Fibroblast of skin of right biceps (primary cell): Measurements from ENCODE around the gene CNTN6.

Experiments
- DNase-seq: peaks from one replicate; pipeline ENCODE4 v3.0.0-alpha.2; 2013

Gene CNTN6

DNA sequence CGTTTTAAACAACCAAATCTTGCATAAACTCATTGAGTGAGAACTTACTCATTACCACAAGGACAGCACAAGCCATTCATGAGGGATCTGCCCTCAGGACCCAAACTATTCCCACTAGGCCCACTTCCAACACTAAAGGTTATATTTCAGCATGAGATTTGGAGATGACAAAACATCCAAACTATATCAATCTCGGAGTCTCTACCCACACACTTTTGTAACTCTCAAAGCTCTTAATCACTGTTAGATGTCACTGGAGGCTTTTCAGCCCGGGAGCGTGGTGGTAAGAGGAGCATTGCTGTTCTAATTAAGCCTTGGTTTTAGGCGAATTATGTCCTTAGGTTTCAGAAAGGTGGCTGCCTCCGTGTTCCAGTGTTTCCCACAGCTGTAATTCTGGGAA is 86.3 kb downstream of the CNTN6 start:
- peak; percentile 64 for DNase-seq

DNA sequence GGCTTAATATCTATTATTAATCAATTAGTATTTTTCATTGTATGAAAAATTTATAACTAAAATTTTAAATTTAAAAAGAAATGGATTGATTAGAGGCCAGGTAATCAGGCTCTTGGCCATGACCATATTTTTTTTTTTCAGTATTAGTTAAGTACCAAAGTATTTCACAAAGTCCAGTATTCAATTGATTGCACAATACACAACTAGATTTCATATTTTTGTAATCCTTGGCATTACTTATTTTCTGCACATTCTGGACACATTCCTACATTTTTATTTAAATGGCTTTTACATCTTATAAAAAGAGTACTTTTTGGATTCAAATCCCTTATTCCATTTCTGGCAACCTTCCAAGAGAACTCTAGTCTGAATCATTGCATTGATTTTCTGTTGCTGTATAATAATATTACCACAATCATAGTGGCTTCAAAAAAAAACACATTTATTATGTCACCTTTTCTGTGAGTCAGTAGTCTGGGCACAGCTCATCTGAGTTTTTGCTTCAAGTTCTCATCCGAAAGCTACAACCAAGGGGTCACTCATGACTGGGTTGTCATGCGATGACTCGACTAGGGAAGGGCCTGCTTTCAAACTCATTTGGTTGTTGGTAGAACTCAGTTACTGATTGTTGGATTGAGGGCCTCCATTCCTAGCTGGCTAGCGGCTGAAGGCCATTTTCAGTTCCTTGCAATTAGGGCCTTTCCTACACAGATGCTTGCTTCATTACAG is 90.7 kb downstream of the CNTN6 start:
- DNase-seq, result peak; percentile 96

DNA sequence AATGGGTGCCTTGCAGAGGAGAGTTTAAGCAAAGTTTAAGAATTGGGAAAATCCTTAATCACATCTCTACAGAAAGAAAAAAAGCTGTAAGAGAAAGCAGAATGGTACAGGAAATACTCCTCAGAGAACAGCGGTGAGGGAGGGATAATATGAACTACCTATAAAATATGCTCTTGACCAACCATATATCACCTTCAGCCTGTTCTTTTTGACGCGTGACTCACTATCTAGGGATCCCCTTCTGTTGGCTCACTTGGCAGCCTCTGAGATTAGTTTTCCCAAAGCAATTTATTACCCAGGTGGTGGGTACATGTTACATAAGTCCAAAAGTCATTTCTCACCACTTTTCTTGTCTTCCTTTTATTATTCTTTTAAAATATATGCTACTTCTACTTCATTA is 97.7 kb downstream of the CNTN6 start:
- peak; percentile 86 for DNase-seq

DNA sequence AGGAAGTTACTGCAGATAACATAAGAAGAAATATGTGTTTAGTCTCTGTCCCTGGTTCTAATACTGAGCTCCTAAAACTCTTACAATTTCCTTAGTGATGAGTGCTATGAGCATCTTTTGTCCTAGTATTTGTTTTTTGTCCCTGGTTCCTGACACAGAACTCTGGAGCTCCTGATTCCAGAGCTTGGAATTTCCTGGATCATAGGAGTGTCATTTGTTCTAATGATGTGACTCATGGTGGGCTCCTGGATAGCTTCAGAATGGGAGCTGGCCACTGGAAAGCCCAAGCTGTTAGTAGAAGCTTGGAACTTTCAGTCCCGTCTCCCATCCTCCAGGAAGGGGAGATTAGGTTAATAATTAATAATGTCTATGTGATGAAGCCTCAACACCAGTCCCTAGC is 98.2 kb downstream of the CNTN6 start:
- peak; percentile 83 for DNase-seq

DNA sequence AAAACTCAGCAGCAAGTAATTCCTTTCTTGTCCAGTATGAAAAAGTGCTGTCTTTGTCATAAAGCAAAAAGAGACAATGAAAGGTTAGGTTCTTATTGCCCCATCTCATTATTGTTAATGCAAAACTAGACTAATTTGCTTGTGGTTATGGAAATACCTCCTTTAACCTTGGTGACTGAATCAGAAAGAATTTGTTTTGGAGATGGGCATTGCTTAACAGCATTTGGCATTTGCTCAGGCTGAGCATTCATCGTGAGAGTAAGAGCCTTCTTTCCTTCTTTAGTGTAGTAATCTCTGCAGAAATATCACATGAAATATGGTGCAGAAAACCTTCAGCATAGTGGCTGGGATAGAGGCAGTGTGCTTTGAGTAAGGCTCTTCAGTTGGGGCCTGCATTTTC is 103.1 kb downstream of the CNTN6 start:
- peak; percentile 93 for DNase-seq

DNA sequence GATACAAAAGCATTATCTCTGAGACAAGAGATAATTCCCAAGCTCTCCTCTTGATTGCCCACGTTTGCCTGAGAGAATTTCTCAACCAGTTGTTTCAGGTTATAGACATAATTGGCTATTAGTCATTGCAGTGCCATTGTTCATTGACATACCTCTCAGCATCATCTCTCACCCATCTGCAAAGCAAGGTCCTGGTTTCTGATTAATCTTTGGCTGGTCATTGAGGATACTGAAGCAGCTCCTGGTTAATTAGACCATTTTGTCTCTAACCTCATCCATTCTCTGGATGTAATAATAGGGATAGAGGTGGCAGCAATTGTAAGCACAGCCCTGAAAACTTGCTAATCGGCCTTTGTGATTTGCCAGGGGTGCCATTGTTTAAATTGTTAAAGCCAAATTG is 104.2 kb downstream of the CNTN6 start:
- DNase-seq, result no peak

DNA sequence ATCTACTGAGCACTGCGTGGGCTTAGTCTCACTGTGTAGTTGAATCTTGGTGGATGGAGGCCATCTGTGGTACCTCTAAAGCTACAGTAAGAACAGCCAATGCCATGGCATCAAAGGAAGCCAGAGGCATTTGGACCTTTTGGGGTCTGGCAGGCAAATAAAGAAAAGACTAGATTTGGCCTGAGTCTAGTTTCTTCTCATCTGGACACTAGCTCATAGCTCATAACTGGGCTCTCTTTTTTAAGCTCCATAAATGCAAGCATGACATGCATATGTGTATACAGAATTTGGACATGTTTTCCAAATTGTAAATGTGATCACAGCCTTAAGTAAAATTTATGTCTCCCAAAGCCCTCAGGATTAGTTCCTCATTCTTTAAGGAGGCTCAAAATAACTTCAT is 107.5 kb downstream of the CNTN6 start:
- no peak for DNase-seq

DNA sequence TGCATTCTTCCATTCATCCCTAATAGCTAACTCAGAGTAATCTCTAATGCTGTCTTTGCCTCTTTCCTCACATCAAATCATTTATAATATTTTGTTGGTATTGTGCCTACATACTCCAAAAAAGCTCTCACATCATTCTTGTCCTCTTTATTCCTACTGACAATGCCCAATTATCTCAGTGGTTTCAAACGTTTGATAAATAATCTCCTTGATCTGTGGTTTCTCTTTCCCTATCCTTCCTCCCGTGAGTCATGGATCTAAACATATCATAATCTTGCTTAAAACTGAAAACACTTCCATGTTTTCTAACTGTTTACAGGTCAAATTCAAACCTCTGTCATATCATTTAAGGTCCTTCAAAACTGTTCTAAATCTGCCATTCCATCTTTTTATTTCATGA is 115.1 kb downstream of the CNTN6 start:
- peak; percentile 70 for DNase-seq

DNA sequence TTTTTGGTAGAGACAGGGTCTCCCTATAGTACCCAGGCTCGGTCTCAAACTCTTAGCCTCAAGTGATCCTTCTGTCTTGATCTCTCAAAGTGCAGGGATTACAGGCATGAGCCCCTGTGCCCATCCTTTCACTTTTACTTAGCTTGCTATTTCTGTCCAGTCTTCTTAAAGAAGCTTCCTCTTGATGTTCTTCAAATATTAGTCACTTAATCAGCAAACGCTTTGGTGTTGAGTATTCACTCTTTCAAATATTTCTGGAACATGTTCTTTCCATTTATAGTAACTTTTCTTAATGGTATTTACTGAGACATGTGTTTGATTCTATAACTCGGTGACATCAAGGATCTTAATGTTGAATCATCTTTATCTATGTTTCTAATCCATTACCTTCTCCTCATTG is 122.1 kb downstream of the CNTN6 start:
- peak; percentile 91 for DNase-seq

DNA sequence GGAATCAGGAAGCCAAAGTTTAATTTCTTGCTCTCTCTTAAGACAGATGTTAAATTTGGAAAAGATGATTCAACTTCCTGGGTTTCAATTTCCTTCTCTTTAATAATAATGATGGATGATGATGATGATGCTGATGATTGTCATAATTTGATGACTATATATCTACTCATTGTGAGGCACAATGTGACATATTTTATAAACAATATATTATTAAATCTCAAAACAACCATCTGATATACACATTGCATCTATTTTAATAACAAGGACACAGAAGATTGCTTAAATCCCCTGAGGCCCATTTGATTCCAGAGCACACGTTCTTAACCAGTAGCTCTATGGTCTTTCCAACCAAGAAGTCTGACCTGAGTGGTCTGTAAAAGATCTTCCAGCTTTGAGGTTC is 124.0 kb downstream of the CNTN6 start:
- DNase-seq, result peak; percentile 60

DNA sequence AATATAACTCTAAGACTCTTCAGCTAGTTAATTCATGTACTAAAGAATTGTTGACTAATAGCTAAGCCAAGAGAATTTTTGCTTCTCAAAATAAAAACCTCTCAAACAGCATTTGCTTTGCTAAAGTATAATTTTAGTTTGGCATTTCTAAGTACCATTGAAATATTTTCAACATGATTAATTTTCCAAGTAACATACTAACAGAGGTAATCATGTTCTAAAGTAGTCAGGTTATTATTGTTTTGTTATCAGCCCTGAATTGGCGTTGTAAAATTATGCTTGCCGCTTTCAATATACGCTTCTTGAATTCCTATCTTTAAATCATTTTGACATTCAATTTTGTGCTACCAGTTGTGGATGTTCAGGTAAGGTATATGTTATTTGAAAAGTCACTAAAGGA is 134.3 kb downstream of the CNTN6 start:
- DNase-seq, result no peak

DNA sequence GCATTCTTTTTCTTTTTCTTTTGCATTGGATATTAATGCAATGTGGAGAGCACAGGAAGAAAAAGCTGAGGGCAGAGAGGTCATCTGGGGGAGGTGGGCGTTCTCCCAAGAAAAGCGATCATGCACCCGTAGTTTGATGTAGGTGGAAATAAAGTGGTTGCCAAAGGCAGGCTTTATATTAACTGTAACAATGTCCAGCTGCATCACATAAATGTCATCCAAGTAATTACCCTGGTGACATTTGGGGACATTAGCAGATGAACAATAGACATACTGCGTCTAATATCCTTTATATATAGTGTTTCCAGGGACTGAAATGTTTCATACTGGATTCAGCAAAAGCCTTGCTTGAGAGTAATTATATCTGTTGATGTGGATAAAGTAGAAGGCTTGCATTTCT is 135.5 kb downstream of the CNTN6 start:
- no peak for DNase-seq

DNA sequence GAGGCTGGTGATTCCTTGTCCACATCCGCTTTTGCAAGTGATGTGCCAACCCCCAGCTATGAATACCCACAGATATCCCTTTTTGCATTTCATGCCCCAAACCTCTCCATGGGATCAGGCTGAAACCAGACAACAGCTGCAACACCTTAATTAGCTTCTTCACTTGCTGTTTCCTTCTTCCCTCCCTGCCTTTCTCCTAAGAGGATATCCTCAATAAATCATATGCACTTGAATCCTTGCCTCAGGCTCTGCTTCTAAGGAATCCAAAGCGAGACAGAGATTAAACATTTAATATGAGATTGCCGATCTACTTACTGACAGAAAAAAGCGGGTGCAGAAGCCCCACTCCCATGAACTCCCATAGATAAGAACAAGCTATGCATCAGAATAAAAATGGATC is 138.1 kb downstream of the CNTN6 start:
- no peak for DNase-seq

DNA sequence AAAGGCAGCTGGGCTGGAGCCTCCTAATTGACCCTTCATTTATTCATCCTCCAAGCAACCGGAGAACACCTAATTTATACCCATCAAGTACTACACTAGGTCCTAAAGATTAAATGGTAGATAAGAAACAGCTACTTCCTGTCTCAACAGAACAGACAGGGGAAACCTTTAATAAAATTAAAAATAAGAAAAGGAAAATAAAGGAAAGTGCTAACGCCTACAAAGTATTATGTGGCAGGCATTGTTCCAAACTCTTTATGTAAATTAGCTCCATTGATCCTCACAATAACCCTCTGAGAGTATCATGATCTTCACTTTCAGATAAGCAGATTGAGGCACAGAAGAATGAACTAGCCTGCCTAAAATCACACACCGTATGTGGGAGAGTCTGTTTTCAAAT is 139.5 kb downstream of the CNTN6 start:
- DNase-seq, result no peak

DNA sequence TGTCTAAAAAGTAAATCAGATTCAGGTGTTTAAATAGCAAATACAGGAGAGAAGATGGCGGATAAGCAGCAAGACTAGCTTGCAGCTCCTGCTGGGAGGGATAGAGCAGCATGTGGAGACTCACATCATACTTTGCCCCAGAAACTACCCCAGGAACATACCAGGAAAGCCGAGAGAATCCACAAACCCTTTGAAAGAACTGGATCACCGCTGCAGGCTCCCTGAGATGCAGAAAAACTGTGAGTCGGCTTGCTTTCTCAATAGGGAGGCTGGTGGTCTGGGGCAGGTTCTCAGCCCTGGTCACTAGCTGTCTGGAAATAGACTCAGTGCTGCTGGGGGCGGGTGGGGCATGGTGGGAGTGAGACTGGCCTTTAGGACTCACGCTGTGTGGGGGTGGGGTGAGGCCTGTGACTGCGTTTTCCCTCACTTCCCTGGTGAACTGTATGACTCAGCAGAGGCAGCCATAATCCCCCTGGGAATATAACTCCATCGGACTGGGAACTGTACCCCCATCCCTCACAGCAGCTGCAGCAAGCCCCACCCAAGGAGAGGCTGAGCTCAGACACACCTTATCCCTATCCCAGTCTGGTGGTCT is 142.8 kb downstream of the CNTN6 start:
- peak; percentile 23 for DNase-seq

DNA sequence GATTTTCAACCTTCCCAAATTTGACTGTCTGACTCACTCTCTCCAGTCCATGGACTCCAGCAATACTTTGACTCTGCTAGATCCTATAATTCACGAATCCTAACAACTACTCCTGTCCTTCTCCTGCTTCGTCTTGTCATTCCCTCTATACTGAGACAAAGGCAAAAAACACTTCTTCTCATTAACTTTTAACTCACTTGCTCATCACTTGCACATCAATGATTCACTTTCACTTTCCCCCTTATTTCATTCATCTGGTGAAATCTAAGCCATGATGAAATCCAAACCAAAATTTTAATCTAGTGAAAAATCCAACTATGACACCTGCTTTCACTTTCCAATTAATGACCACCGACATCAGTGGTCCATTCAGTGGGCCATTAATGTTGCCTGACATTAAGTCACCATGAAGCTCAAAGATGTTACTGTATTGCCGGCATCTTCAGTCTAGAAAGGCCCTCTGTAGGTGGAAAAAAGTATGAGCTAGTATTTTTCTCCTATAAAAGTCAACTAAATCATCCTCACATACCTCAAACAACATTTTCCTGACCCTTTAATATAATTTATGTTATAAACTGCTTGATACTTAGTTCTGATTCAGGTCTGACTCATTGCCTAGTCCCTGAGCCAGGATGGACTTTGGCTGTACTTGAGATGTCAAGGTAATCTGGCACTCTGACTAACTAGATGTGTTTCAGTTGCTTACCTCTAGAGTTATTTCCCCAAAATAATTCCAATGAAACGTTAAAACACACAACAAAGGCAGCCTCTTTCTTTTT is 158.6 kb downstream of the CNTN6 start:
- peak; percentile 61 for DNase-seq

DNA sequence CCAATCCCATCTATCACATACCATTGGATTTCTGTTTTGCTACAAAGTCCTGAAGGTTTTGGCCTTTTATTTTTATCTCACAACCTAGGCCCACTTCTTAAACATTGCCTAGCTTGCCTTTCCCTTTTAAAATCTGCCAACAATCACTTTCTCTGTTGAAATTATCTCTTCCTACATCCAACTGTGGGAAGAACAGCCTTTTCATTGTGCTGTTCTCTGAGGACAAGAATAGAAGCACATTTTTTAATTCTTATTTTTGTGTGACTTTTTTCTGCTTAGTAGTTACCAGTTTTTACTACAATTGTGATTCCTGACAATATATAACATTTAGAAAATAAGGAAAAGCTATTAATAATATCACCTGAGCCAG is 159.2 kb downstream of the CNTN6 start:
- no peak for DNase-seq

DNA sequence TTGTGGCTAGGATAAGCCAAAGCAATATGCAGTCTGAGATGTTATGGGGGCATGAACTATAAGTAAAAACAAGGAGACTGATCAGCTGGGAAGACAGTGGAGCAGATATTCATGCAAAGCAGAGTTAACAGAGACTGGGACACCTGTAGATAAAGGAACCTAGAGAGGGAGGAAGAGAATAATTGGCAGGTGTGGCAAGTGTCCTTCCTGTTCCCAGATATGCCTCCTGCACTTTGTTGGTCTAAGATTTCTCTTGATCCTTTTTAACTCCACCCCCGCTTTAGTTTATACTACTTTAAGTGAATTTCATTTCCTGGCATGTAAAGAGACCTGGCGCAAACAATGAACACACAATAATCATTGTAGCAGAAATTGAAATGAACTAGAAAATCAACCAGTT is 169.4 kb downstream of the CNTN6 start:
- no peak for DNase-seq

DNA sequence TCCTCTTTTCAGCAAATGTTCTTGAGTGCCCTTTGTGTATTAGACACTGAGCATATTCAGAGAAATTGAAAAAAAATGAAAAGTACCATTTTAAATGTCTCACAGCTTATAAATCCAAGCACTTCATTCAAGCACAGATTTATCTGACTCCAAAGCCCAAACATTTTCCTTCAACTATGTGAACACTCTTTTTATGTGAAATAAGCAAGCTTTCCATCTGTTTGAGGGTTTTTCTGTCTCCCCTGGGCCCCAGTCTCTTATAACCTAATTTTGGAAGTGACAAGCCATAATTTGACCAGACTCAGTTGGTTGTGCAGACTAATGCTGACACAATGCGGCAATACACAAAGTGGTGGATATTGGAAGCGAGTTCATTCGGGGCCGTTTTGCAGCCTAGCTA is 170.3 kb downstream of the CNTN6 start:
- no peak for DNase-seq

DNA sequence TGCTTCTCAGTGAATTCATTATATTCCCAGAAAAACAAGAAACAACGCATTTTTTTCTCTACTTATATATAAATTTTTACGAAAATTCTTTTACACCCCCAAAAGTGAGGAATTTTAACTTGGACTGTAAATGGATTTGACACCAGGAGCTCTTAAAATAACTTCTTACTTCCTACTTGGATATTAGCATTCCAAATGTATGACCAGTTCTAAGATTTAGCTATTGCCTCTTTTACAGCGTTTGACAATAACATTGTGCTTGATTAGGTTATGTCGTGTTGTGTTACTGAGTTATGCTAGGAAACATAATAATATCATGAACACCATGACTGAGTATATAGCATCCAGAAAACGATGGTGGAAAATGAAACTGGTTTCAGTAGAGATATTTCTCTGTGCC is 177.0 kb downstream of the CNTN6 start:
- DNase-seq, result peak; percentile 15

DNA sequence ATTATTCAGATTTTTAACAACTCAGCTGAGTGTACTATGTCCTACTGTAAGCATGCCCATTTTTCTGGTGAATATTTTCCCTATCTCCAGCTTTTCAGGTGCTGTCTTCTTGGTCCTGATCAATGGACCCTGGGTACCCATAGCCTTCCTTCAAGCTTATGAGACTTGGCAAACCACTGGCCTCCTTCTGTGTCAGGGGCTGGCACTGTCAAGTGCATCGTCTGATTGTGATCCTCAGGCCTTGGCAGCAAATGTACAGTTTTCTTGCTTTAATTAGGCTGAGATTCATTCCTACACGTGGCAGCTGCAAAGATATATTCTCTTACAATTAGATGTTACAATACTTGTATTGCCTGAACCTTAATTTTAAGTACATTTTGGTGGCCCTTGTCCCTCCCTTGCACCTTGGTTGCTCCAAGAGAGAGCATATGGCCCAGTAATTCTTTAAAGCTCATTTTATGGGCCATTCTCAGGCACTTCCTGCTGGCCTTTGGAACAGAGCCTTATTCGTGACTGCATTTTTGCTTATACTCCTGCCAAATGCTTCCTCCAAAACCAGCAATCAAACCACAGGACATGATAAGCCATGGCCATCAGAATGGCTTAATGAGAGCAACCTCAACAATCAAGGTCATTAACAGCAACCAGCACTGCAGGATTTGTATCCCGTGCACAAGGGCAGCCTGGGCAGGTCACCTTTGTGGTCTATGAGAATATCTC is 179.9 kb downstream of the CNTN6 start:
- DNase-seq, result no peak

DNA sequence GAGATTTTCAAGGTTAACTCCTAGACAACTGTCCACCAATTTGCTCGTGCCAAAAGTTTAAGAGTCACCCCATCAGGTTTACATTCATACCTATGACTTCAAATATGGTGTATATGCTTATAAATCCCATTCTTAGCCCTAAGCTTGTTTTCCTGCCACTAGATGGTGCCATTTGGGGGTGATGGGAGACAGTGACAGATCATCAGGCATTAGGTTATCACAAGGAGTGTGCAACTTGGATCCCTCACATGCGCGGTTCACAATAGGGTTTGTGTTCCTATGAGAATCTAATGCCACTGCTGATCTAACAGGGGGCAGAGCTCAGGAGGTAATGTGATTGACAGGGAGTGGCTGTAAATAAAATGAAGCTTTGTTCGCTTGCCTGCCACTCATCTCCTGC is 182.7 kb downstream of the CNTN6 start:
- DNase-seq, result peak; percentile 13

DNA sequence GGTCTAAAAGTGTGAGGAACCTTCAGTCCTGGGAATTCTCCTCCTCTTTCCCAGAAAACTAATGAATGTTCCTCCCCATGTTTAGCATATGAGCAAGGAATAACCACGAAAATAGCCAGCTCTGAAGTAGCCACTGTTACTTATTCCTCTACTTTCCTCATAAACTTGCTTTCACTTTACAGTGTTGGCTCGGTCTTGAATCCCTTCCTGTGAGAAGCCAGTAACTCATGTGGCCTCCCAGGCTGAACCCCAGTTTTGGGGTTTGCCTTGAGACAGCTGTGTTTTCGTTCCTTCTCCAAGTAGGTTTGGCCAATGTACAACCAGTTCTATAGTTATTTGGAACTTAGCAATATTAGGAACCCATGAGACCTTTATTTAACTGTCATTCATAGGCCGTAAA is 195.0 kb downstream of the CNTN6 start:
- DNase-seq, result no peak
